ENCODE results near the gene TARS3.
"Not testable (repeated sequence)": the region's sequence is repeated elsewhere in the genome, so short reads cannot be mapped to it uniquely, and the experiment has no call there.

TARS3 gene

GRCh38 chr15:101637516-101637915 lies 86.8 kb downstream of the TARS3 start:
- POLR2A ChIA-PET (ENCODE audit: low non-redundant PET), result no interaction called here
- peak; percentile 75 for DNase-seq (ENCODE audit: low spot score)
- no peak overlapping the region for H3K27ac ChIP-seq
- TF ChIP-seq, protein P1, sequence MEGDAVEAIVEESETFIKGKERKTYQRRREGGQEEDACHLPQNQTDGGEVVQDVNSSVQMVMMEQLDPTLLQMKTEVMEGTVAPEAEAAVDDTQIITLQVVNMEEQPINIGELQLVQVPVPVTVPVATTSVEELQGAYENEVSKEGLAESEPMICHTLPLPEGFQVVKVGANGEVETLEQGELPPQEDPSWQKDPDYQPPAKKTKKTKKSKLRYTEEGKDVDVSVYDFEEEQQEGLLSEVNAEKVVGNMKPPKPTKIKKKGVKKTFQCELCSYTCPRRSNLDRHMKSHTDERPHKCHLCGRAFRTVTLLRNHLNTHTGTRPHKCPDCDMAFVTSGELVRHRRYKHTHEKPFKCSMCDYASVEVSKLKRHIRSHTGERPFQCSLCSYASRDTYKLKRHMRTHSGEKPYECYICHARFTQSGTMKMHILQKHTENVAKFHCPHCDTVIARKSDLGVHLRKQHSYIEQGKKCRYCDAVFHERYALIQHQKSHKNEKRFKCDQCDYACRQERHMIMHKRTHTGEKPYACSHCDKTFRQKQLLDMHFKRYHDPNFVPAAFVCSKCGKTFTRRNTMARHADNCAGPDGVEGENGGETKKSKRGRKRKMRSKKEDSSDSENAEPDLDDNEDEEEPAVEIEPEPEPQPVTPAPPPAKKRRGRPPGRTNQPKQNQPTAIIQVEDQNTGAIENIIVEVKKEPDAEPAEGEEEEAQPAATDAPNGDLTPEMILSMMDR (conservative IDR thresholded peaks at IDR 0.05; ENCODE audit: low read depth), result no peak
- CTCF ChIA-PET, result interaction anchor here (0.5 kb wide), 1 partner anchor 27 kb away, joined by 4 read pairs; no protein-coding TSS in a partner anchor

GRCh38 chr15:101637038-101637437 lies 87.2 kb downstream of the TARS3 start:
- no peak for DNase-seq (ENCODE audit: low spot score)
- TF ChIP-seq, protein P1 (conservative IDR thresholded peaks at IDR 0.05; ENCODE audit: low read depth), result no peak
- ChIA-PET POLR2A (ENCODE audit: low non-redundant PET) (no interaction called here), CTCF (interaction anchor here (0.5 kb wide), 1 partner anchor 27 kb away, joined by 4 read pairs; no protein-coding TSS in a partner anchor)
- no peak overlapping the region for H3K27ac ChIP-seq

GRCh38 chr15:101635944-101636727 lies 88.1 kb downstream of the TARS3 start:
- no peak overlapping the region for H3K27ac ChIP-seq
- no peak for DNase-seq (ENCODE audit: low spot score)
- TF ChIP-seq, protein P1 (conservative IDR thresholded peaks at IDR 0.05; ENCODE audit: low read depth), result no peak
- CTCF ChIA-PET, result no interaction called here
- POLR2A ChIA-PET (ENCODE audit: low non-redundant PET), result no interaction called here

DNA sequence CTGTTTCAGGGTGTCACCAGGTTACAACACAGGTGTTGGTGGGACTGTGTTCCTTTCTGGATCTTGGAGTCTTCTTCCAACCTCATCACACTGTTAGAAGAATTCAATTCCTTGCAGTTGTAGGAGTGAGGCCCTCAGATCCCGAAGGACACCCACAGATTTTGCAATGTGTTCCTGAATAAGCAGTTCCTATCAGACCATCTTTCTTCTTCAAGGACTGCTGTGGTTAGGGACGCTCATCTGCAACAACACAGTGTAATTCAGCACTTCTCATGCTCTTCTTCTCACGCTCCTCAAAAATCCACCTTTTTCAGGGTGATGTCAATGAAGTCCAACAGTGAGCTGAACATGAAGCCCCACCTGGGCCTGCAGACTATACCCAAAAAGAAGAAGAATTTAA lies 90.9 kb downstream of the TARS3 start:
- H3K27ac ChIP-seq, result no peak overlapping the region
- no peak for DNase-seq (ENCODE audit: low spot score)
- TF ChIP-seq, protein P1 (conservative IDR thresholded peaks at IDR 0.05; ENCODE audit: low read depth), result no peak
- ChIA-PET CTCF (interaction anchor here (0.6 to 0.7 kb wide), 2 partner anchors 17 to 422 kb away, joined by 3 read pairs; no protein-coding TSS in a partner anchor), POLR2A (ENCODE audit: low non-redundant PET) (no interaction called here)

- POLR2A ChIA-PET (ENCODE audit: low non-redundant PET); H3K27ac ChIP-seq; CTCF ChIA-PET; DNase-seq (ENCODE audit: low spot score): not testable (repeated sequence)
Measured at GRCh38 chr15:101626729-101627128, 97.5 kb downstream of the TARS3 start.

DNA sequence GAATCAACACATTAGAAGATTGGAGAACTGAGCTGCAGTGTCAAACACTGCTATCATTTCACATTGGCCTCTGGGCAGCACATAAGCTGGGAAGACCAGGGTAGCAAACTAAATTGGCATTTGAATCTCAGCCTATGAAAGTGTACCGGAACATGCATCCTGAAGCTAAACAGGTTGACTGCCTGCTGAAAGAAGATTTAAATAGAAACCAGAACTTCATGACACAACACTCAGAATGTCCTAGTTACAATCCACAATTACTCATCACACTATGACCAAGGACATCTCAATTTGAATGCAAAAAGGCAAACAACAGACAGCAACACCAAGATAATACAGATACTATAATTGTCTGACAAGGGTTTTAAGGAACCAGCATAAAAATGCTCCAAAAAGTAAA lies 98.3 kb downstream of the TARS3 start:
- H3K27ac ChIP-seq, result no peak overlapping the region
- DNase-seq (ENCODE audit: low spot score), result no peak
- TF ChIP-seq, protein P1 (conservative IDR thresholded peaks at IDR 0.05; ENCODE audit: low read depth), result no peak
- POLR2A ChIA-PET (ENCODE audit: low non-redundant PET), result no interaction called here
- CTCF ChIA-PET, result interaction anchor here (0.6 to 0.7 kb wide), 2 partner anchors 226 to 323 kb away, joined by 3 read pairs; no protein-coding TSS in a partner anchor

- ChIA-PET CTCF (interaction anchor here (0.6 kb wide), 1 partner anchor 322 kb away, joined by 3 read pairs; no protein-coding TSS in a partner anchor), POLR2A (ENCODE audit: low non-redundant PET) (no interaction called here)
- H3K27ac ChIP-seq, result no peak overlapping the region
- DNase-seq (ENCODE audit: low spot score), result no peak
- TF ChIP-seq, protein P1 (conservative IDR thresholded peaks at IDR 0.05; ENCODE audit: low read depth), result no peak
Measured at GRCh38 chr15:101625184-101625583, 99.1 kb downstream of the TARS3 start.

Measured in RWPE1 (cell line).